Upper lobe of left lung (tissue), 6 donors: Measurements from ENCODE around the gene RAB29. TPM values are rescaled to one million over a fixed set of nuclear protein-coding genes. Genes with fewer than 3 reads are reported as not detected.

Source experiments
- ATAC-seq, 2 donors: fragments of 200-7000 bp; cut with Tn5 transposase; one replicate each; pipeline ENCODE4 v1.9.1; 2022; ENCODE audit warnings: mild to moderate bottlenecking in 2 of 2, moderate library complexity in 2 of 2; ENCODE audit not compliant: low FRiP score in 2 of 2
- DNase-seq, 2 donors: peaks; one replicate each; pipeline ENCODE4 v3.0.0-alpha.2; 2019 to 2020
- H3K27ac ChIP-seq, 4 donors: fragments of 200-600 bp; sonication (generic); one replicate each; pipeline ENCODE4 v1.5.1; 2016 to 2019
- H3K27me3 ChIP-seq, 4 donors: fragments of 200-600 bp; sonication (generic); one replicate each; pipeline ENCODE4 v1.5.1; 2017 to 2019
- H3K36me3 ChIP-seq, 4 donors: fragments of 200-600 bp; sonication (generic); one replicate each; pipeline ENCODE4 v1.5.1; 2016 to 2019
- H3K4me1 ChIP-seq, 4 donors: fragments of 200-600 bp; sonication (generic); one replicate each; pipeline ENCODE4 v1.5.1; 2018 to 2019
- H3K4me3 ChIP-seq, 4 donors: fragments of 200-600 bp; sonication (generic); one replicate each; pipeline ENCODE4 v1.5.1; 2017 to 2019; ENCODE audit warnings: mild to moderate bottlenecking in 2 of 4, moderate library complexity in 1 of 4
- H3K9me3 ChIP-seq, 4 donors: fragments of 200-600 bp; sonication (generic); one replicate each; pipeline ENCODE4 v1.5.1; 2018 to 2019
- CTCF ChIP-seq, 6 experiments: fragments of 450-650 bp in 4 of 6; fragments of 200-600 bp in 2 of 6; sonication (generic) in 2 of 6; IDR thresholded peaks; one replicate each; pipeline ENCODE4 v1.5.1; 2016 to 2019; ENCODE audit warnings: antibody characterized with exemption in 6 of 6
- EP300 ChIP-seq, 4 donors: sonication (generic); formaldehyde crosslinking; IDR thresholded peaks; one replicate each; pipeline ENCODE4 v1.5.1; 2017; ENCODE audit warnings: antibody characterized with exemption in 4 of 4, control low read depth in 2 of 4
- POLR2A ChIP-seq, 4 donors: fragments of 450-650 bp; IDR thresholded peaks; one replicate each; pipeline ENCODE4 v1.5.1; 2016 to 2017; ENCODE audit warnings: antibody characterized with exemption in 4 of 4, mild to moderate bottlenecking in 2 of 4
- POLR2AphosphoS5 ChIP-seq, 2 donors: sonication (generic); formaldehyde crosslinking; IDR thresholded peaks; one replicate each; pipeline ENCODE4 v1.5.1; 2017; ENCODE audit warnings: antibody characterized with exemption in 2 of 2
- WGBS, 2 donors: methylation state at CpG; one replicate each; pipeline ENCODE4 v1.1.5; 2017 to 2018; 5-methylcytosine and 5-hydroxymethylcytosine counted together
- total RNA-seq, 6 donors: library from RNA; depleted of rRNA in 4 of 6; stranded (reverse); fragments of >200 nt in 4 of 6; gene quantifications; one replicate each; pipeline versions ENCODE4 v1.1.0 to v1.2.1, GENCODE V29; 2016 to 2021
- donor health status: DM: no; HTN: no; CAD: no; lungs with moderate emphysema.
- donor health status: DM: no; HTN: yes; CAD: no; lungs with severe emphysema.

RAB29 gene
- total RNA-seq, 6 donors from 2014 or later = 17.8 to 27.6 (median 25.1) TPM

- 93 to 96% methylated on average over 3 of the region's 3 CpGs for WGBS, 2 donors
- no peak overlapping the region for H3K4me3 ChIP-seq
Observed at GRCh38 chr1:205756552-205756951, 18.7 kb downstream of the RAB29 start.

GRCh38 chr1:205754857-205755256 lies 20.4 kb downstream of the RAB29 start:
- TF ChIP-seq POLR2AphosphoS5 (IDR thresholded peaks at IDR 0.05) = no peak
- no peak for TF ChIP-seq EP300 (IDR thresholded peaks at IDR 0.05)
- TF ChIP-seq CTCF (IDR thresholded peaks at IDR 0.05) = no peak
- no peak for TF ChIP-seq POLR2A (IDR thresholded peaks at IDR 0.05)
- ATAC-seq = no peak
- WGBS, 2 donors = 80 to 92% methylated on average over 5 of the region's 5 CpGs

More at GRCh38 chr1:205756552-205756951, 18.7 kb downstream of the RAB29 start:
- H3K9me3 ChIP-seq = no peaks in the 10 kb centered on the region
- TF ChIP-seq POLR2AphosphoS5 (IDR thresholded peaks at IDR 0.05) (no peak), CTCF (IDR thresholded peaks at IDR 0.05) (no peak), EP300 (IDR thresholded peaks at IDR 0.05) (no peak), POLR2A (IDR thresholded peaks at IDR 0.05) (no peak)
- H3K27me3 ChIP-seq = no peaks in the 10 kb centered on the region
- ATAC-seq (no peak), DNase-seq (no peak)
- H3K4me1 ChIP-seq = no peaks in the 10 kb centered on the region
- H3K36me3 ChIP-seq = no peaks in the 10 kb centered on the region
- H3K27ac ChIP-seq = no peak overlapping the region

GRCh38 chr1:205751036-205751651 lies 24.1 kb downstream of the RAB29 start:
- no peak for ATAC-seq
- Histone ChIP-seq H3K27me3 (no peaks in the 10 kb centered on the region), H3K36me3 (no peaks in the 10 kb centered on the region), H3K4me1 (peaks cover 20 to 24% (median 23%) of the 10 kb centered on the region in 4 donors), H3K9me3 (no peaks in the 10 kb centered on the region), H3K27ac (no peak overlapping the region), H3K4me3 (peak overlapping the region in 1 of 4 donors; percentile 95)
- TF ChIP-seq CTCF (IDR thresholded peaks at IDR 0.05) (no peak), POLR2AphosphoS5 (IDR thresholded peaks at IDR 0.05) (no peak), EP300 (IDR thresholded peaks at IDR 0.05) (no peak), POLR2A (IDR thresholded peaks at IDR 0.05) (no peak)
- DNase-seq = no peak
- 73 to 82% methylated on average over 12 to 13 of the region's 13 CpGs for WGBS, 2 donors

More at GRCh38 chr1:205754857-205755256, 20.4 kb downstream of the RAB29 start:
- no peak for DNase-seq
- no peaks in the 10 kb centered on the region for H3K9me3 ChIP-seq
- no peak overlapping the region for H3K4me3 ChIP-seq
- no peaks in the 10 kb centered on the region for H3K4me1 ChIP-seq
- no peaks in the 10 kb centered on the region for H3K27me3 ChIP-seq
- H3K36me3 ChIP-seq = no peaks in the 10 kb centered on the region
- no peak overlapping the region for H3K27ac ChIP-seq

- WGBS, 2 donors = 0% methylated on average over 16 to 26 of the region's 27 CpGs
- Histone ChIP-seq H3K27me3 (no peaks in the 10 kb centered on the region), H3K9me3 (no peaks in the 10 kb centered on the region), H3K4me3 (peak within 1 kb of the TSS; percentile 94 to 97 (median 96)), H3K27ac (peak within 1 kb of the TSS; percentile 99 to 100 (median 99)), H3K36me3 (no peaks in the 10 kb centered on the region), H3K4me1 (peaks cover 27 to 30% (median 29%) of the 10 kb centered on the region in 4 donors)
- DNase-seq (peak in 1 of 2 donors; percentile 99), ATAC-seq (peak; percentile 93 to 97)
- TF ChIP-seq POLR2AphosphoS5 (IDR thresholded peaks at IDR 0.05) (peak; percentile 73 to 83), POLR2A (IDR thresholded peaks at IDR 0.05) (peak in 1 of 4 donors; percentile 17), EP300 (IDR thresholded peaks at IDR 0.05) (no peak), CTCF (IDR thresholded peaks at IDR 0.05) (peak in 2 of 6 experiments; percentile 21 to 34)
Observed at GRCh38 chr1:205750138-205751035, 24.9 kb downstream of the RAB29 start, which contains the start of gene NUCKS1. NUCKS1 (minus strand) TSS chr1:205750182; CDS start chr1:205749973, 209 bp downstream.
